Mesothelial cell of epicardium (in vitro differentiated cells): ENCODE data around the gene SNED1. TPM values are rescaled to one million over a fixed set of nuclear protein-coding genes. Genes with fewer than 3 reads are reported as not detected.

ENCODE experiments used
- DNase-seq, 2 experiments: peaks; one replicate each; pipeline ENCODE4 v3.0.0; 2021; ENCODE audit warnings: low spot score in 2 of 2; ENCODE audit not compliant: unreplicated experiment in 2 of 2
- H3K27ac Mint-ChIP-seq: 2 replicates; pipeline ENCODE4 v1.8.0; 2021; ENCODE audit warnings: mixed read lengths
- H3K27me3 Mint-ChIP-seq: 2 replicates; pipeline ENCODE4 v1.8.0; 2021; ENCODE audit warnings: low read depth, mixed read lengths
- H3K36me3 Mint-ChIP-seq: 2 replicates; pipeline ENCODE4 v1.8.0; 2021; ENCODE audit warnings: mixed read lengths
- H3K4me1 Mint-ChIP-seq: 2 replicates; pipeline ENCODE4 v1.8.0; 2021; ENCODE audit warnings: mixed read lengths
- H3K4me3 Mint-ChIP-seq: 2 replicates; pipeline ENCODE4 v1.8.0; 2021; ENCODE audit warnings: mild to moderate bottlenecking, moderate library complexity, mixed read lengths
- H3K9me3 Mint-ChIP-seq: 2 replicates; pipeline ENCODE4 v1.8.0; 2021; ENCODE audit warnings: mixed read lengths
- CTCF ChIP-seq: fragments of 200-600 bp; sonication (generic); IDR thresholded peaks from one replicate; pipeline ENCODE4 v1.5.0; 2021; ENCODE audit warnings: antibody characterized with exemption; ENCODE audit not compliant: unreplicated experiment
- total RNA-seq: library from RNA; stranded (reverse); gene quantifications from 3 replicates; pipeline ENCODE4 v1.2.1, GENCODE V29; 2021

The SNED1 gene
- total RNA-seq, 1 donor from 2014 or later = 9.4 TPM

- Mint-ChIP-seq H3K4me3 (no peak overlapping the region), H3K27ac (no peak overlapping the region), H3K9me3 (no peaks in the 10 kb centered on the region), H3K36me3 (no peaks in the 10 kb centered on the region), H3K27me3 (no peaks in the 10 kb centered on the region), H3K4me1 (peaks cover 8% of the 10 kb centered on the region)
- DNase-seq = no peak
- no peak for TF ChIP-seq CTCF
Observed at GRCh38 chr2:241107031-241107783, 108.8 kb downstream of the SNED1 start.

GRCh38 chr2:241108271-241109209 is 110.1 kb downstream of the SNED1 start:
- TF ChIP-seq CTCF = no peak
- no peaks in the 10 kb centered on the region for H3K36me3 Mint-ChIP-seq
- no peaks in the 10 kb centered on the region for H3K4me1 Mint-ChIP-seq
- DNase-seq = no peak
- no peak overlapping the region for H3K4me3 Mint-ChIP-seq
- no peaks in the 10 kb centered on the region for H3K9me3 Mint-ChIP-seq
- H3K27ac Mint-ChIP-seq = no peak overlapping the region
- H3K27me3 Mint-ChIP-seq = no peaks in the 10 kb centered on the region

- Mint-ChIP-seq H3K9me3 (no peaks in the 10 kb centered on the region), H3K4me3 (no peak overlapping the region), H3K27me3 (no peaks in the 10 kb centered on the region), H3K27ac (no peak overlapping the region), H3K4me1 (no peaks in the 10 kb centered on the region), H3K36me3 (no peaks in the 10 kb centered on the region)
- no peak for DNase-seq
- TF ChIP-seq CTCF = no peak
Observed at GRCh38 chr2:241109210-241110088, 111.0 kb downstream of the SNED1 start.

- Mint-ChIP-seq H3K27ac (no peak overlapping the region), H3K4me1 (no peaks in the 10 kb centered on the region), H3K36me3 (no peaks in the 10 kb centered on the region), H3K4me3 (no peak overlapping the region), H3K9me3 (no peaks in the 10 kb centered on the region), H3K27me3 (no peaks in the 10 kb centered on the region)
- no peak for DNase-seq
- no peak for TF ChIP-seq CTCF
Observed at GRCh38 chr2:241110089-241110606, 111.7 kb downstream of the SNED1 start.
